Endothelial cell of umbilical vein (primary cell): Measurements from ENCODE around the gene RAB18. TPM values are rescaled to one million over a fixed set of nuclear protein-coding genes. Genes with fewer than 3 reads are reported as not detected.

Experiments used
- BruUV-seq: library from RNA; stranded (reverse); fragments of 400-500 nt; replicated peaks from 2 replicates; lab custom pipeline; 2021; lab: Mats Ljungman, UMichigan
- CTCF ChIA-PET: fragments of 300-600, 350-600 bp; sonication (Branson Sonifier 250); formaldehyde crosslinking; loops from one replicate; lab custom pipeline; 2021; ENCODE audit warnings: antibody characterized with exemption, inconsistent platforms; lab: Charles Lee
- POLR2A ChIA-PET: fragments of 300-600, 350-600 bp; sonication (Branson Sonifier 250); formaldehyde crosslinking; loops from one replicate; lab custom pipeline; 2021; ENCODE audit warnings: antibody characterized with exemption, inconsistent platforms; lab: Charles Lee
- DNase-seq: peaks from one replicate; pipeline ENCODE4 v3.0.0-alpha.2; 2011; ENCODE audit warnings: low read depth, low spot score
- FAIRE-seq: peaks from 2 replicates; lab custom pipeline; 2011; peaks lifted over from hg19 to GRCh38; lab: Jason Lieb, UNC
- H2AFZ ChIP-seq: 2 replicates; pipeline ENCODE4 v1.6.0; 2012; ENCODE audit warnings: low read depth, low read length, control low read depth, inconsistent platforms
- H3K27ac ChIP-seq: 2 replicates; pipeline ENCODE4 v1.5.1; 2011; ENCODE audit warnings: low read depth, mild to moderate bottlenecking, control low read depth, low read length, moderate library complexity; ENCODE audit not compliant: insufficient read depth
- H3K27me3 ChIP-seq, 2 experiments: 2 replicates each; pipeline versions ENCODE4 v1.6.0 to v1.6.1; 2011; ENCODE audit warnings: low read length in 2 of 2, mixed read lengths in 1 of 2; ENCODE audit not compliant: control insufficient read depth in 2 of 2, insufficient read depth in 2 of 2
- H3K36me3 ChIP-seq, 2 experiments: 2 replicates in 1 of 2; 3 replicates in 1 of 2; pipeline ENCODE4 v1.5.1; 2011; ENCODE audit warnings: low read length in 2 of 2, mild to moderate bottlenecking in 1 of 2, moderate library complexity in 1 of 2; ENCODE audit not compliant: control insufficient read depth in 2 of 2, insufficient read depth in 2 of 2; ENCODE audit errors: extremely low read depth in 1 of 2
- H3K4me1 ChIP-seq: 3 replicates; pipeline ENCODE4 v1.5.1; 2011; ENCODE audit warnings: mild to moderate bottlenecking, low read length; ENCODE audit not compliant: control insufficient read depth, insufficient read depth; ENCODE audit errors: extremely low read depth
- H3K4me2 ChIP-seq: 2 replicates; pipeline ENCODE4 v1.6.1; 2011; ENCODE audit warnings: low read length, control low read depth, mixed read lengths; ENCODE audit not compliant: insufficient read depth
- H3K4me3 ChIP-seq, 3 experiments: fragments of 200-600 bp in 1 of 3; sonication (generic), shearing (Covaris generic) in 1 of 3; replicated peaks in 1 of 3; 2 replicates each; pipeline ENCODE4 v1.5.1; 2011 to 2016; ENCODE audit warnings: control low read depth in 3 of 3, low read length in 3 of 3, mild to moderate bottlenecking in 2 of 3, inconsistent platforms in 1 of 3, low read depth in 1 of 3, moderate library complexity in 1 of 3; ENCODE audit not compliant: insufficient read depth in 1 of 3
- H3K79me2 ChIP-seq: 2 replicates; pipeline ENCODE4 v1.6.0; 2012; ENCODE audit warnings: low read length, inconsistent platforms; ENCODE audit not compliant: control insufficient read depth, insufficient read depth
- H3K9ac ChIP-seq: replicated peaks from 2 replicates; pipeline ENCODE3; 2011; ENCODE audit warnings: low read length, control low read depth; ENCODE audit not compliant: insufficient read depth; ENCODE audit errors: extremely low read depth
- H3K9me1 ChIP-seq: replicated peaks from 3 replicates; pipeline ENCODE4 v1.6.0; 2011; ENCODE audit warnings: mild to moderate bottlenecking, low read length; ENCODE audit not compliant: control insufficient read depth, insufficient read depth; ENCODE audit errors: extremely low read depth
- H3K9me3 ChIP-seq: replicated peaks from 2 replicates; pipeline ENCODE4 v1.5.1; 2012; ENCODE audit warnings: low read length, inconsistent platforms; ENCODE audit not compliant: control insufficient read depth, insufficient read depth
- H4K20me1 ChIP-seq: replicated peaks from 2 replicates; pipeline ENCODE3; 2011; ENCODE audit warnings: mild to moderate bottlenecking, low read length; ENCODE audit not compliant: control insufficient read depth, insufficient read depth; ENCODE audit errors: extremely low read depth
- EZH2 ChIP-seq: IDR thresholded peaks from 2 replicates; pipeline ENCODE4 v1.6.1; 2012; ENCODE audit warnings: borderline replicate concordance, low read depth, mild to moderate bottlenecking, moderate library complexity, low read length, inconsistent platforms; ENCODE audit not compliant: severe bottlenecking
- GATA2 ChIP-seq: IDR thresholded peaks from 2 replicates; pipeline ENCODE4 v1.7.0; 2011; ENCODE audit warnings: low read depth, mild to moderate bottlenecking, moderate library complexity, mixed read lengths, low read length; ENCODE audit not compliant: insufficient read length, insufficient read depth
- JUN ChIP-seq: IDR thresholded peaks from 2 replicates; pipeline ENCODE4 v1.6.1; 2011; ENCODE audit warnings: borderline replicate concordance, low read depth; ENCODE audit not compliant: insufficient read length, insufficient read depth
- POLR2AphosphoS5 ChIP-seq: IDR thresholded peaks from 2 replicates; pipeline ENCODE4 v1.6.1; 2012; ENCODE audit warnings: low read depth, mild to moderate bottlenecking, control low read depth, low read length, moderate library complexity; ENCODE audit not compliant: insufficient read depth
- dilution Hi-C: fragments of 300-500 bp; cut with MboI; formaldehyde crosslinking; loops from one replicate; pipeline ENCODE4 v1.15.0; 2019; ENCODE audit warnings: low sequenced_read_pairs; ENCODE audit not compliant: extremely low pct_ligation_motif_present
- intact Hi-C: fragments of 100-400 bp; cut with micrococcal nuclease; formaldehyde crosslinking; loops from one replicate; pipeline ENCODE4 v1.10.0; 2022
- polyA plus RNA-seq, 4 experiments: library from polyadenylated mRNA; depleted of rRNA in 3 of 4; stranded (reverse) in 3 of 4; unstranded in 1 of 4; fragments of >200 nt; gene quantifications; 2 replicates each; pipeline versions ENCODE4 v1.2.1 to v1.2.3, GENCODE V29; 2011 to 2012; ENCODE audit warnings: missing spikeins in 1 of 4
- total RNA-seq: library from RNA; stranded (reverse); gene quantifications from 2 replicates; pipeline ENCODE4 v1.2.3, GENCODE V29; 2021

Gene RAB18
- total and polyA plus RNA-seq, 2 donors (not counting 3 experiments of a cell fraction or from before 2014, with no cell fraction given), result 20.4 to 108 TPM

- Histone ChIP-seq H3K4me1 (no peaks in the 10 kb centered on the region), H3K27me3 (no peaks in the 10 kb centered on the region), H3K4me3 (no peak overlapping the region), H3K36me3 (no peaks in the 10 kb centered on the region), H3K27ac (no peak overlapping the region), H2AFZ (no peak overlapping the region), H3K9me3 (no peaks in the 10 kb centered on the region), H3K4me2 (no peak overlapping the region), H3K9me1 (no peaks in the 10 kb centered on the region), H3K79me2 (no peaks in the 10 kb centered on the region), H3K9ac (no peak overlapping the region), H4K20me1 (no peaks in the 10 kb centered on the region)
- no peak for FAIRE-seq
- POLR2A ChIA-PET, result no interaction called here
- no TSS peak for BruUV-seq
- DNase-seq, result no peak
- TF ChIP-seq GATA2 (no peak), EZH2 (no peak)
- CTCF ChIA-PET, result no interaction called here
- intact Hi-C loops (no loop called here), dilution Hi-C loops (no loop called here)
Measured at GRCh38 chr10:27578316-27578715, 74.2 kb downstream of the RAB18 start.

GRCh38 chr10:27581225-27581624 is 77.1 kb downstream of the RAB18 start:
- dilution Hi-C loops, result no loop called here
- no TSS peak for BruUV-seq
- TF ChIP-seq JUN (no peak), POLR2AphosphoS5 (no peak)
- Histone ChIP-seq H3K27me3 (no peaks in the 10 kb centered on the region), H3K9me1 (no peaks in the 10 kb centered on the region), H3K4me1 (no peaks in the 10 kb centered on the region), H2AFZ (no peak overlapping the region), H3K9me3 (no peaks in the 10 kb centered on the region), H3K4me3 (no peak overlapping the region), H3K9ac (no peak overlapping the region), H3K79me2 (no peaks in the 10 kb centered on the region), H3K27ac (no peak overlapping the region), H4K20me1 (no peaks in the 10 kb centered on the region), H3K4me2 (no peak overlapping the region), H3K36me3 (no peaks in the 10 kb centered on the region)
- ChIA-PET CTCF (no interaction called here), POLR2A (no interaction called here)
- FAIRE-seq (no peak), DNase-seq (no peak)
- intact Hi-C loops, result no loop called here
